ENCODE data around the gene HELZ.

The HELZ gene

DNA sequence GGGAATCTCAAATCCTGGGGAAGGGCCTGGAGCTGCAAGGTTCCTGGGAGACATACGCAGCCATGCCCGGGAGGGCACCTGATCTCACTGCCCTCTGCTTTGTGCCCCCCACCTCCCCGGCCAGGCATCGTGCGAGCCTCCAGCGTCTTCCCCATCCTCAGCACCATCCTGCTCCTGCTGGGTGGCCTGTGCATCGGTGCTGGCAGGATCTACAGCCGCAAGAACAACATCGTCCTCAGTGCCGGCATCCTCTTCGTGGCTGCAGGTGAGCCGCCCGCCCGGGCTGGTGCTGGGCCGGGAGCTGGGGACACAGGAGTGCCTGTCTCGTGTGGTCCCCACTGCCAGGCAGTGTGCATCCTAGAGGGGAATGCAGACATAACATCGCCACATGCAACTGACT lies 220.3 kb downstream of the HELZ start:
- DNase-seq (ENCODE audit: low spot score), result no peak

DNA sequence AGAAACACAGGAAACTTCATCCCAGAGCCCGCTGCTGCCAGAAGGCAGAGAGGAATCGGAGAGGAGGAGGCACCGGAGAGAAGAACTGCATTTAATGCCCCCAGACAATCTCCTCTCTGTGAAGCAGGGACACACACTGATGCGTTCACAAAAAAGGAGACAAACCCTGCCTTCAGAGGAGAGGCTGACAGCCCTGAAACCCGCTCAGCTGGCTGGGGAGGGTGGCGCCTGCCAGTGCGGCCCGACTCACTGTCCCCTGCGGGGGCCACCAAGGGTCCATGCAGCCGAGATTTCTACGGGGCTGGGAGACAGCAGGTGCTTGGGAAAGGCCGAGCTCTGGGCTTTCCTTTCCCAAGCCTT lies 222.6 kb downstream of the HELZ start:
- no peak for DNase-seq (ENCODE audit: low spot score)

DNA sequence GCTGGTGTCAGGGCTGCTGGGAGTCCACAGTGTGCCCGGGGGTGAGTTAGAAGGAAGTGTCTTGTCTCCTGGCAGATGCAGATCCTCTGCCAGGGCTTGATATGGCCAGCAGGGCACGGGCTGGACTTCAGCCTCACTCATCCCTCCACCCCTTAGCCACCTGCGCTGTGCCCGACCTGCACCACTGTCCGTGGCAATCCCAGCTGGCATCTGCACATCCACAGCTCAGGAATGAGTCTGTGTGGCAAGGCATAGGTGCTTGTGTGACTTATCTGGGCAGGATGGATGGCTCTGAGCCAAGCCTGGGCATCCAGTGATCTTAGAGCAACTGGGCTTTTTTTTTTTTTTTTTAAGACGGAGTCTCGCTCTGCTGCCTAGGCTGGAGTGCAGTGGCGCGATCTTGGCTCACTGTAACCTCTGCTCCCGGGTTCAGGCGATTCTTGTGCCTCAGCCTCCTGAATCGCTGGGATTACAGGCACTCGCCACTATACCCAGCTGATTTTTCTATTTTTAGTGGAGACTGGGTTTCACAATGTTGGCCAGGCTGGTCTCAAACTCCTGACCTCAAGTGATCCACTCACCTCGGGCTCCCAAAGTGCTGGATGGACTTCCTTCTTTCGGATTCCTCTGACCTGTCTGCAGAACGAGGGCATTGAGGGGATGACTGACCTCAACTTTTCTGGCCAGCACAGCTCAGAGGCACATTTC lies 223.1 kb downstream of the HELZ start:
- no peak for DNase-seq (ENCODE audit: low spot score)

DNA sequence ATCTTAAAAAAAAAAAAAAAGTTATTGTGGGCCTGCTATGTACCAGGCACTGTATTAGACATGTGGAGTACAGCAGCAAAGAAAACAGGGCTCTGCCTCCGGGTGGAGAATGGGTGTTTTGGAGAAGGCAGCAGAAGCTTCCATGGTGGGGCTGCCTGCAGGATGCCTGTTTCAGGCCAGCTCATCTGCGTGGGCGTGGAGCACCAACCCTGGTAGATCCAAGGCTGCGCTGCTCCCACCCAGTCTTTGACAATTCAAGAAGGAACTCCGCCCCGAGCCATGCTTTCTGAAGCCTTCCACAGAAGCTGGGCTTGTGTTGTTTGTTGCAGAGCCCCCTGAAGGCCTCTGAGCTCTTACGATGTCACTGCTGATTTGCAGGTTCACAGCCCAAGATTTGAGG lies 223.8 kb downstream of the HELZ start:
- DNase-seq (ENCODE audit: low spot score), result no peak
